ENCODE measurements around the gene SPA17.

SPA17 gene

DNA sequence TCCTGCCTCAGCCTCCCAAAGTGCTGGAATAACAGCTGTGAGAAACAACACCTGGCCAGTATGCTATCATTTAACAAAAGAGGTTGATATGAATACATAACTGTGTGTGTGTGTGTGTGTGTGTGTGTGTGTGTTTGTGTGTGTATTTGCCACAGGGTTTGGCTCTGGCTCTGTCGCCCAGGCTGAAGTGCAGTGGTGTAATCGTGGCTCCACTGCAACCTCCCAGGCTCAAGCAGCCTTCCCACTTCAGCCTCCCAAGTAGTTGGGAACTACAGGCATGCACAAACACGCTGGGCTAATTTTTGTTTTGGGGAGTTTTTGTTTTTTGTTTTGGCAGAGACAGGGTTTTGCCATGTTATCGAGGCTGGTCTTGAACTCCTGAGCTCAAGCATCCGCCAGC is 4.7 kb downstream of the SPA17 start:
- TF ChIP-seq, protein P1, sequence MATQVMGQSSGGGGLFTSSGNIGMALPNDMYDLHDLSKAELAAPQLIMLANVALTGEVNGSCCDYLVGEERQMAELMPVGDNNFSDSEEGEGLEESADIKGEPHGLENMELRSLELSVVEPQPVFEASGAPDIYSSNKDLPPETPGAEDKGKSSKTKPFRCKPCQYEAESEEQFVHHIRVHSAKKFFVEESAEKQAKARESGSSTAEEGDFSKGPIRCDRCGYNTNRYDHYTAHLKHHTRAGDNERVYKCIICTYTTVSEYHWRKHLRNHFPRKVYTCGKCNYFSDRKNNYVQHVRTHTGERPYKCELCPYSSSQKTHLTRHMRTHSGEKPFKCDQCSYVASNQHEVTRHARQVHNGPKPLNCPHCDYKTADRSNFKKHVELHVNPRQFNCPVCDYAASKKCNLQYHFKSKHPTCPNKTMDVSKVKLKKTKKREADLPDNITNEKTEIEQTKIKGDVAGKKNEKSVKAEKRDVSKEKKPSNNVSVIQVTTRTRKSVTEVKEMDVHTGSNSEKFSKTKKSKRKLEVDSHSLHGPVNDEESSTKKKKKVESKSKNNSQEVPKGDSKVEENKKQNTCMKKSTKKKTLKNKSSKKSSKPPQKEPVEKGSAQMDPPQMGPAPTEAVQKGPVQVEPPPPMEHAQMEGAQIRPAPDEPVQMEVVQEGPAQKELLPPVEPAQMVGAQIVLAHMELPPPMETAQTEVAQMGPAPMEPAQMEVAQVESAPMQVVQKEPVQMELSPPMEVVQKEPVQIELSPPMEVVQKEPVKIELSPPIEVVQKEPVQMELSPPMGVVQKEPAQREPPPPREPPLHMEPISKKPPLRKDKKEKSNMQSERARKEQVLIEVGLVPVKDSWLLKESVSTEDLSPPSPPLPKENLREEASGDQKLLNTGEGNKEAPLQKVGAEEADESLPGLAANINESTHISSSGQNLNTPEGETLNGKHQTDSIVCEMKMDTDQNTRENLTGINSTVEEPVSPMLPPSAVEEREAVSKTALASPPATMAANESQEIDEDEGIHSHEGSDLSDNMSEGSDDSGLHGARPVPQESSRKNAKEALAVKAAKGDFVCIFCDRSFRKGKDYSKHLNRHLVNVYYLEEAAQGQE (IDR thresholded peaks at IDR 0.05; ENCODE audit: insufficient read depth in 1 of 2, low read depth in 2 of 2, low read length in 2 of 2): no peak
- no peak for TF ChIP-seq POLR2AphosphoS5 (IDR thresholded peaks at IDR 0.05; ENCODE audit: low read depth, low read length)
- TF ChIP-seq TAF1 (IDR thresholded peaks at IDR 0.05; ENCODE audit: borderline replicate concordance, insufficient read depth, low read length): no peak
- TF ChIP-seq SIN3A (IDR thresholded peaks at IDR 0.05; ENCODE audit: borderline replicate concordance, insufficient read depth, low read length): no peak
- TF ChIP-seq FOXP2 (optimal IDR thresholded peaks at IDR 0.05; ENCODE audit: borderline replicate concordance, extremely low read depth, extremely low read length, insufficient read depth): no peak

DNA sequence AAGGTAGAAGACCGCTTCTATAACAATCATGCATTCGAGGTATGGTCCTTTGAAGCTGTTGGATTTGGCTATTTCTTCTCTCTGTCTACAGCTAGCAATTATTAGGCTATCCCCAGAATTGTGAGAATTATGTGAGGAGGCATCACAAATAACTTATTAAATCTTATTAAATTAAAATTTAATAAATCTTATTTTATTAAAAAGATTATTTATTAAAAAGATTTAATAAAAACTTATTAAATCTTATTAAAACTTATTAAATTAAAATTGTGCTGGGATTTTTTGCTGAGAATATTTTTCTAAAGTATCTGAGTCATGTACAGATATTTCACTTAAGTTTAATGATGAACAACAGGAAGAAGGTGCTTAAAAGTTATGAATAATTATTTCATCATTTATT is 7.7 kb downstream of the SPA17 start:
- TF ChIP-seq SIN3A (IDR thresholded peaks at IDR 0.05; ENCODE audit: borderline replicate concordance, insufficient read depth, low read length) (no peak), FOXP2 (optimal IDR thresholded peaks at IDR 0.05; ENCODE audit: borderline replicate concordance, extremely low read depth, extremely low read length, insufficient read depth) (no peak), TAF1 (IDR thresholded peaks at IDR 0.05; ENCODE audit: borderline replicate concordance, insufficient read depth, low read length) (no peak), POLR2AphosphoS5 (IDR thresholded peaks at IDR 0.05; ENCODE audit: low read depth, low read length) (no peak)
- TF ChIP-seq, protein P1 (IDR thresholded peaks at IDR 0.05; ENCODE audit: insufficient read depth in 1 of 2, low read depth in 2 of 2, low read length in 2 of 2): no peak

DNA sequence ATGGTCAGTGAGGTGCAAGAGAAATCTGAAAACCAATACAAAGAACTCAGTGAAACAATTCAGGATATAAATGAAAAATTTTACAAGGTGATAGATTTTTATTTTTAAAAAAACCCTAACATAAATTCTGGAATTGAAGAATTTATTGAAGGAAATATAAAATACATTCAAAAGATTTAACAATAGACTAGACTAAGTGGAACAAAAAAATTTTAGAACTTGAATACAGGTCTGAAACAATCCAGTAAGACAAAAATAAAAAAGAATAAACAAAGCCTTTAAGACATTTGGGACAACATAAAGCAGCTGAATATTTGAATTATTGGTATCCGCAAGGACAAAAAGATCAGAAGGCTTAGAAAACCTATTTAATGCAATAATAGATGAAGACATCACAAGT is 8.7 kb downstream of the SPA17 start:
- TF ChIP-seq, protein P1 (IDR thresholded peaks at IDR 0.05; ENCODE audit: insufficient read depth in 1 of 2, low read depth in 2 of 2, low read length in 2 of 2): no peak

DNA sequence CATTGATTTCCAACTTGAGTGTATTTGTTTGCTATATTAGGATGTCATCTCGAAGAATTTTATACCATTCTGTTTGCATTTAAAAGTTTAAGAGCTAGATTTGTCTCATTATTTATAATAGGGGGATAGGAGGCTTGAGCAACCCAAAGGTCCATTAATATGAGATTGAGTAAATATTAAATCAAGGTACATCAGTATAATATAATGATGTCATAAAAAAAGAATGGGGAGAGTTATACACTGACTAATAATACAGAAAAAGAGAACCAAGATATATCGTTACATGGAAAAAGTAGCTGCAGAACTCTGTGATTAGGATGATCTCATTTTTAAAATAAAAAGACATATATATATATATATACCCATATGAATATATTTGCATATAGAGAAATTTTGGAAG is 19.4 kb downstream of the SPA17 start:
- TF ChIP-seq POLR2AphosphoS5 (IDR thresholded peaks at IDR 0.05; ENCODE audit: low read depth, low read length): no peak
- no peak for TF ChIP-seq SIN3A (IDR thresholded peaks at IDR 0.05; ENCODE audit: borderline replicate concordance, insufficient read depth, low read length)
- TF ChIP-seq TAF1 (IDR thresholded peaks at IDR 0.05; ENCODE audit: borderline replicate concordance, insufficient read depth, low read length): no peak
- TF ChIP-seq FOXP2 (optimal IDR thresholded peaks at IDR 0.05; ENCODE audit: borderline replicate concordance, extremely low read depth, extremely low read length, insufficient read depth): no peak
- TF ChIP-seq, protein P1 (IDR thresholded peaks at IDR 0.05; ENCODE audit: insufficient read depth in 1 of 2, low read depth in 2 of 2, low read length in 2 of 2): no peak

DNA sequence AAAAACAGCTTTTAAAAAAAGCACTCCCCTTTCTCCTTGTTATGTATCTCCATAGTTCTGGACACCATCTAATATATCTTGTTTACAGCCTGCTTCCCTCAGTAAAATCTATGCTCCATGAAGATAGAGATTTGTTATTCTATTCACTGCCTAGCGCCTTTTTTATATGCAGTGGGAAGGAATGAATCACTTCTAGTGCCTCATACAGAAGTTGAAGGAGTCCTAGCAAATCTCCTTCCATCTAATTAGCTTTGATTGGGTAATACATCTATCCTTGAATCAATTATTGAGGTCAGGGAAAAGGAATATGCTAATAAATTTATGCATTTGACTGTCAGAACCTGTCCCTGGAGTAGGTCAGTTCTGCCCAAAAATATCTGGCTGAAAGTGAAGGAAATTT is 25.8 kb downstream of the SPA17 start:
- no peak for TF ChIP-seq TAF1 (IDR thresholded peaks at IDR 0.05; ENCODE audit: borderline replicate concordance, insufficient read depth, low read length)
- TF ChIP-seq FOXP2 (optimal IDR thresholded peaks at IDR 0.05; ENCODE audit: borderline replicate concordance, extremely low read depth, extremely low read length, insufficient read depth): no peak
- TF ChIP-seq POLR2AphosphoS5 (IDR thresholded peaks at IDR 0.05; ENCODE audit: low read depth, low read length): no peak
- TF ChIP-seq SIN3A (IDR thresholded peaks at IDR 0.05; ENCODE audit: borderline replicate concordance, insufficient read depth, low read length): no peak
- TF ChIP-seq, protein P1 (IDR thresholded peaks at IDR 0.05; ENCODE audit: insufficient read depth in 1 of 2, low read depth in 2 of 2, low read length in 2 of 2): no peak

Data from PFSK-1 (cell line).